ENCODE results near the gene FAM204A.
A peak's percentile ranks its signal among the peaks of the same experiment; 100 is the strongest.

The FAM204A gene

DNA sequence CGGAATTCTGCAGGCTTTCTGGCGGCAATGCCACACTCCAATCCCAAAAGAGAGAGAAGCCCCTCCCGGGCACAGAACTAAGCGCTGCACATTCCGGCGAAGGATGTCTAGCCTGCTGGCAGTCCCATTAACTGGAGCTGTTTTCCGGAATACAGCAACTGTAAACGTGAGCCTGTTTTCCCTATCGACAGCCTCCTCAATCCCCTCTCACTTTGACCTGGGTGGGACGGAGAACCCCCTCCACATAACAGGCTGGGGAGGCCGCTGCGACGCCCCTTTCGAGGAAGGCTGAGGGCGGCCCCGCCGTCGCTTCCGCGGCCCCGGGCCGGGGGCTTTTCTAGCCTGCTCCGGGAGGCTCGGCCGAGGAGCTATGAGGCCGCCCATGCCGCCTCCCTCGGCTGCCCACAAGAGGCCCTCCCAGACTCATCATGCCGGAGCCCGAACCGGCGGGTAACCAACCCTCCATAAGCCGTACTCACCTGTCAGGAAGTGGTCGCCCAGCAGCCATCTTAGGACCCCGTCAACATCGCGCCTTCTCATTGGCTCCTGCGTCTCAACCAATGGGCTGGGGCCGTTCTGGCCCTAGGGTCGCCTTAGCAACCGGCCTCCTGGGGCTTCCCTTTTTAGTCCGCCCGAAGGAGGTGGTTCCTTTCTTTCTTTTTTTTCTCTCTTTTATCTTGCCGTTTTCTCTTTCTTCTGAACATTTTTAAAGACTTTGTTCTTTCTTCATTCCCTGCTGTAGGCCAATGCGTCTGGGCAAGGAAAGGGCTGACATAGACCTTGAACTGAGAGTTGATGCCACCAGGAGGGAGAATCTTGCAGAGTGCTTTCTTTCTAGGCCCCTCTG, at the start of gene FAM204A:
Gene FAM204A (minus strand): TSS at position 534 of the 847 bp plus-strand sequence. CDS start 5,909 bp downstream, outside the sequence.
- DNase-seq (ENCODE audit: low read depth), result peak; percentile 84

DNA sequence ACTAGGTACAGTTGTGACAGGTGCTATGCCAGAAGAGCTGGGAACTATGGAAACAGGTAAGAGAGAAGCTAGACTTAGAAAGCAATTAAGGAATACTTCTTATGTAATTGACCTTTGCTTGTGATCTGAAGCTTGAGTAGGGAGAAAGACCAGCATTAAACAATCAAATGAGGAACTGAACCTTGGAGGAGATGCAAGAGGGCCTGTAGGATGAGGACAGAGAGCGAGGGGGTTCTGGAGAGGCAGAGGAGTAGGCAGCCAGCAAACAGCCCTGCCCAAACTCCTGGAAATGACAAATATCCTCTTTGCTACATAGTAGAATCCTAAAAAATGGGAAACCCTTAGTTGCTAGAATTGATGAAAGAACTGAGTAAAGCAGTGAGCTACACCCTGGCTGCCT, 41.6 kb upstream of the FAM204A start:
- DNase-seq (ENCODE audit: low read depth), result no peak

DNA sequence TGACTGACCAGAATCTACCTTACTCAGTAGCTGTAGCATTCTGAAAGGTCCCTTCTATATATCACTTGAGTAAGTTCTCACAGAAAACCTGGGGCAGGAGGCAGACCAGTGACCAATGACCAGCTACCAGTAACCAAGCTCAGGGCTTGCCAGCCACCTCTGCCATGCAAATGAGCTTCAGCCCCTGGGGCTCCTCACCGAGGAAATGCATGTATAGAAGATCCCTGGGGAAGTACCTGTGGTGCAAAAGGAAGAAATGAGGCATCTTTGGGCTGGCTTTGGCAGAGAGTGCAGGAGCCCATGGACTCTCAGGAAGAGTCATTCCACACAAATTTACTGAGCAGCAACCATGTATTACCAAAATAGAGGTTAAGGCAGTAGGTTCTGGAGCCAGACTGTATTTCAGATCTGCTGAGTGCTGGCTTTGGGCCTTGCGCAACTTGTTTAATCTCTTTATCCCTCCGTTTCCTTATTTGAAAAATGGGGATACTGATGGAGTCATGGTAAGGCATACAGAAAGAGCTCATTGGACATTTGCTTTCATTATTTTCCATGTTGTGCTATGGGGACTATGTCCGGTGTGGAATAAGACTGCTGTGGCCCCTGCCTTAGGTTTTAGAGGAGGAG, 41.1 kb upstream of the FAM204A start:
- DNase-seq (ENCODE audit: low read depth), result no peak

DNA sequence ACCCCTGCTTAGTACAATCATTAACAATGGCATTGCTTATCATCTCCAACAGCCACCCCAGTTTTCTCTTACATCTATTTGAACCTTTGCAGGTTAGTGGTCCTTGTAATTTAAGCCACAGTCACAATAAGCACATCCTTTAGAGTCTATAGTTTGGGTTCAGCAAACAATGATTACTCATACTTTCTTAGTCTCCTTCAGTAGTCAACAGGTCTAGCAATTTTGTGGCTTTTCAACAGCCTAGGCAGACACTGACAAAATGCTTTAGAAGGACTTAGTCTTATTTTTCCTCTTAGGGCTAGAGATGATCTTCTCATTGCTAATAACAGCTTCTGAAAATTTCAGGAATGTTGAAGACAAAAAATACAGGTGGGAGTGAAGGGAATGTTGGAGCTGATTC, 32.3 kb upstream of the FAM204A start:
- no peak for DNase-seq (ENCODE audit: low read depth)

DNA sequence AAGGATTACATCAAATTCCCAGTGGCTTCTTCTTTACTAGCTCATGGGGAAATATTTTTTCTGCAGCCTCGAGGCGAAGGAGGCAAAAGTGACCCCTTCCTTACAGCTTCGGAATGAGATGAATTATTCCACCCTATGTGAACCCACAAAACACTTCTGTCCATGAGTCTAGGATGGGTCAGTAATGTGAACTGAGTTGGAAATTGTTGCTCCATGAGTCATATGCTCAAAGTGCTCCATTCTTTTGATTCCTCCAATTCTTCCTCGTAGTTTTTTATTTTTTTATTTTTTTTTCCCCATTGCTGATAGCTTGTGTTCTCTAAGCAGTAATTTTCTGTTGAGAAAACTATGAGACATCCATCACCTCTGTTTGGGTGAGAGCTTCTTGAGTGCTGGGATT, 31.7 kb upstream of the FAM204A start:
- DNase-seq (ENCODE audit: low read depth), result no peak

DNA sequence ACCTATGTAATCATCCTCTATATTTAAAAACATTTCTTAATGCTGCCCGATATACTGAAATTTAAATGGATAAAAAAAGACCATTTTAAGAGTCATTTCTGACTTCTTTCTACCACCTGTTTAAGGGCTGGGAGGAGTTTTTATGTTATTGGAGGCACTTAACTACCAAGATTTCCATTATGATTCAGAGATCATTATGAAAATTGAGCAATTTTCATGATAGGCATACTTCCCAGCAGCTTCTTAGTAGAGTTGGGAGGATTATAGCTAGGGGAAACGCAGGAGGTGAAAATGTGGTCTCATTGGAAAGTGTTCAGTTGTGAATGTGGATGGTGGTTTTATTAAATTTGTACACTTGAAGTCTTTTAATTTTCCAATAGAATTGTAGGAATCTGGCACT, 28.4 kb upstream of the FAM204A start:
- DNase-seq (ENCODE audit: low read depth), result no peak

DNA sequence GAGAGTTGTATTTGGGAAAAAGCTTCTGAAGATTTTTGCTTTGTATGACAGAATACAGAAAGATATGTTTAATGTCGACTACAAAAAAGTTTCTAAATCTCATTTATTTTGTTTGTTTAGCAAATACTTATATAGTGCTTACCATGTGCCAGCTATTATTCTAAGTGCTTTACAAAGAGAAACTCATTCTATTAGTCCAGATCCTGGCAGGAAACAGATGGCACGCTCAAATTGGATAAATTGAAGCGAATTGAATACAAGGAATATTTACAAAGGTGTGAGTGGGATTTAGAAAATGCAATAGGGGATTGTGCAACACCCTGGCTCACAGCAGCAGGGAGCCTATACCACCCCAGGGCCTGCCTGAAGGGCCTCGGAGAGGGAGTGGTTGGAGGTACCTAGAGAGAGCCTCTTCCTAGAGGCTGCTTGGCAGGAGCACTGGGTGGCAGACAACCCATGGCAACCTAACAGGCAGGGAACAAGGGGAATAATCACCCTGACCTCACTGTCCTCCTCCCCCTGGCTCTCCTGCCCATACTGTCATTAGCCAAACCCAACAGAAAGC, 27.6 kb upstream of the FAM204A start:
- DNase-seq (ENCODE audit: low read depth), result no peak

DNA sequence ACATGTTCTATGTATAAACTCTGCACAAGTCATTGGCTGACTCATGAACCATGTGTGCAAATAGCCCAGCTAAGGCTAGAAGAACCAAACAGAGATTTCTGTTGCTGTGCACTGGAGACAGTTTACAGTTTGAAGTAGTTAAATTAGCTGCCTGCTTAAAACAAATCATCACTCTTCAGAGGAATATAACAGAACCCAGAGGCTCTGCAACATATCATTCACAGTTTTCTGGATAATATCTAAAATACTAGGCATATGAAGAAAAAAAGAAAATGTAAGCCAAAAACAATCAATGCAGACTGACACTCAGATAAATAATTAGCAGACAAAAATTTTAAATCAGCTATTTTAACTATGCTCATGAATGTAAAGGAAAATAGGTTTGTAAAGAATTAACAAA, 23.6 kb upstream of the FAM204A start:
- DNase-seq (ENCODE audit: low read depth), result no peak

DNA sequence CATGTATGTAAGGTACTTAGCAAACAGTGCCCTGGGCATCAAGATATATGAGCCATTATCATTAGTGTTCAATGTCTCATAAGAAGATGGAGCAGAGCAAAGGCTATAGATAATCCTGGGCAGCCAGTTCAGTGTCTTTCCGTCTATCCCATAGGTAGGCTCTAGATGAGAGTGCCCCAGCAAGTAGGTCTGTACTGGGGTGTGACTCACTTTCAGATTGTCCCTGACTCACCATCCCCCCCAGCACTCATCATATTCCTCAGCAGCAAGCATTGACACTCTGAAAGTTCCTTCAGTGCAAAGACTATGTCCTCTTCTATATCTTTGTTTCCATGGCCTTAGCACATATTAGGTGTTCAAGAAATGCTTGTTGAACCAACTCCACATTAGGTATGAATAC, 20.0 kb upstream of the FAM204A start:
- no peak for DNase-seq (ENCODE audit: low read depth)

DNA sequence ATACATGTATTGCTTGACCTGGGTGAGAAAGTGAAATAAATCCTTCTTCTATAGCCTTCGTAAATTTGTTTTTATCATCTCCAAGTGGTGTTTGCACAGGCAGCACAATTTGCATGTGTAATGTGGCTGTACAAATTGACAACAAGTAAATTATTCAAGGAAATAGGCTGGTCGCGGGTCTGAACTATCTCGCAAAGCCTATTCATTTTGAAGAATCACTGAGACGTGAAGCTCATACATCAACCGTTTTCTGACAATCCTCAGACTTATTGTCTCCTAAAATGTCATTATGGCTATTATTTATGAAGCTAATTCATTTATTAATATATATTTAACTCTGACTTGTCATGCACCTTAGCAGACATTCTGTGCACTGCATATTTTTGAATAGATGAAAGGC, 16.2 kb upstream of the FAM204A start:
- DNase-seq (ENCODE audit: low read depth), result no peak

DNA sequence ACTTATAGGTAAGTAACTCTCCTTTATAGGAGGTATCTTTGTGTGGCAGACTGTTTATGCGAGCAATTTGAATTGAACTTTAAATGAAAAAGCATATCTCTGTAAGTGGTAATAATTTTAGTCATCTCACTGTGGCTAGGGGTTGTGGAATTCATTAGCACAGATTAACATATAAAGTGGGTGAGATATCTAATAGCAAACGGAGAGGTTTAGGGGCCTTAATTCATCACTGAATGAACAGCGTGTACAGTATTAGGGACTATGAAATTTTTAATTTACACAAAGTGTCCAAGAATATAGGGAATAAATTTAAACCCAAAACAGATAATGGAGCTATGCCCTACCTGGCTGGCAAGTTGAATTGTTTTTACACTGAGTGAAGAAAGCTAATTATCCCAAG, 15.7 kb upstream of the FAM204A start:
- no peak for DNase-seq (ENCODE audit: low read depth)

DNA sequence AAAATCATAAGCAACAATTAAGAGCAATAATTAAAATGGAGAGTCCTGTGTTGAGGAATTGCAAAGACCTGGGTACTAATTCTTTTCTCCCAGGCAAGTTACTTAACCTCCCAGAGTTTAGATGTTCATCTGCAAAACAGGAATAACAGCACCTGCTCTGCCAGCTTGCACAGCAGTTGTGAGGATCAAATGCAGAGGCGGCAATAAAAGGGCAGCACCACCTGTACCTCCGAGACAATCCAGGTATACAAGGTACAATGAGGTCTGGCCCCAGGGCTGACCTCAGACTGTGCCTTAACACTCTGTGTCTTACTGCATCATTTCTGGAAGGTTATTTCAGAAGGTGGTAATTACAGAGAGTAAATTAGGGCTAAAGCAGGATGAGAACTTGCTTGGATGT, 14.5 kb upstream of the FAM204A start:
- DNase-seq (ENCODE audit: low read depth), result no peak

DNA sequence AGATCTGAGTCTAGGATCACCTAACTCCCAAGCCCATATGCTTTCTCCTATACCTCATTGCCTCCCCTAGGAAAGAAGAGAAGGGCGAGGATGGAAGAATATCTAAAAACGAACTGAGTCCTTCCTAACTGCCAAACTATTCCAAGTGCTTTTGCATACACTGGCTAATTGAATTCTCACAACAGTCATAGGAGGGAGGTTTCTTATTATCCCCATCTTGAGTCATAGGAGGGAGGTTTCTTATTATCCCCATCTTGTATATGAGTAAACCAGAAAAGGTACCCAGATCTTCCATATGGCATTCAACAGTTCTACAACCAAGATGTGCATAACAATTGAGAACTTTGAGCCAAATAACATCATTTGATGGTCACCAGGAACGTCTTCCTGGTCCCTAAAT, 13.1 kb upstream of the FAM204A start:
- DNase-seq (ENCODE audit: low read depth), result no peak

DNA sequence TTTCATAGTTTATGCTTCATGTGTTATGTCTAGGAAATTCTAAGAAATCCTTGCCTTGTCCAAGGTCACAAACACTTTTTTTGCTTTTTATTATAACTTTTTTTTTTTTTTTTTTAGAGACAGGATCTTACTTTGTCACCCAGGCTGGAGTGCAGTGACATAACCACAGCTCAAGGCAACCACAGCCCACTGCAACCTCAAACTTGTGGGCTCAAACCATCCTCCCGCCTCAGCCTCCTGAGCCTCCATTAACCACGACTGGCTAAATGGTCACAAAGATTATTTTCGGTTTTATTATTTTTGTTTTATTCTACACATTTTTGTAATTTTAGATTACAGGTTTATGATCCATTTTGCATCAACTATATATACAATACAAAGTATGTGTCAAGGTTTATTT, 7.1 kb upstream of the FAM204A start:
- no peak for DNase-seq (ENCODE audit: low read depth)

DNA sequence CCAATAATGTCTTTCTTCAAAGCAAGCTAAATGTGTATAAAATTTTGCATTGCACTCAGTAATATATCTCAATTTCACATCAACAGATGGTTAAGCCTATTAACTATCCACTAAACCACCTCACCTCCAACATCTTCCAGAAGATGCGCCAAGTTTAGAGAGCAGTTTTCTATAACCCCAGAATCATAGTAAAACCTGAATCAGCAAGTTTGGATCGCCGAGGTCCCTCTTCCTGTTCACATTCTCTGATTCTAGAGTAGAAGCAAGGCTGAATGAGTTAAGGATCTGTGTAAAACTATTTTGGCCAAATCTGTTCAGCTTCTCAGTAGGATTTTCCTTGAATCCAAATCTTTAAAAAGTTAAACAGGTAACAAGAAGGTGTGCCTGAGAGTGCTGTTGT, 1.4 kb upstream of the FAM204A start:
- DNase-seq (ENCODE audit: low read depth), result no peak

DNA sequence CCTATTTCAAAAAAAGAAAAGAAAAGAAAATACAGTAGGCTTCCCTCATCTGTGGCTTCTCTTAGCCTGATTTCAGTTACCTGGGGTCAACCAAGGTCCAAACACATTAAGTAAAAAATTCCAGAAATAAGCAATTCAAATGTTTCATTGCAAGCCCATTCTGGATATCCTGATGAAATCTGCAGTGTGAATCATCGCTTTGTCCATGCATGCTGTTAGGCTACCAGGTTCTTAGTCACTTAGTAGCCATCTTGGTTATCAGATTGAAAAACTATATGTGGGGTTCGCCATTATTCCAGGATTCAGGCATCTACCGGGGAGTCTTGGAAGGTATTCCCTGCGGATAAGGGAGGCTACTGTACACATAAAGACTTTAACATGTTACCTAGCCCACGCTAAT, 991 bp upstream of the FAM204A start:
- no peak for DNase-seq (ENCODE audit: low read depth)

DNA sequence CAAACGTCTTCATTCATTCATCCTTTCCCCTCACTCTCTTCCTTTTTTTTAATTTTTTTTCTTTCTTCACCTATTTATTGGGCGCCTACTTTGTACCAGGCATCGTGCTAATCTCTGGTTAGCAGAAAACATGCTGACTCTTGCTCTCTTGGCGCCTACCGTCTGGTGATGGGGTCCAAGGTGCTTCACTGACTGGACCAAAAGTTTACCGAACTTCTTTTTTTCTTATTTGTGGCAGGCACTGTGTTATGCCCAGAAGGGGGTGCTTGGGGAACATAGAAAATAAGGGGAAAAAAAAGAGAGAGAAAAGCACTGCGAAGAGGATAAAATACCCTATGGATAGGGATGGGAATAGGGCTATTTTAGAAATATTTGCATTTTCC, 505 bp upstream of the FAM204A start:
- no peak for DNase-seq (ENCODE audit: low read depth)

DNA sequence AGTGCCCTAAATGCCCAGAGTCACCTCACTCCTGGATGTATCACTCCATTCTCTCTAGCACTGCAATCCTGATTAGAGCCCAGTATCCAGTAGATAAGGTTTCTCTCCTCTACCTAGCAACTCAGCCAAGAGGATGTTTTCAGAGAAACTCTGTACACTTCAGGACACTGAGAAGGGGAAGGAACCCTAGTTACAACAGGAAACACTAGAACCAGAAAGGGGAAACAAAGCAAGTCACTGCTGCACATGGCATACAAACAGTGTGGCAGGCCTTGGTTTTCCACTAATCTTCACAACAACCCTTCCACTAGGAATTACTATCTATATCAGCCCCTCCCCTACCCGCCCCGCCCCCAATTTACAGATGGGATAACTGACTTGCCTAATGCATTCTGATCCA, 1.6 kb downstream of the FAM204A start:
- DNase-seq (ENCODE audit: low read depth), result no peak

DNA sequence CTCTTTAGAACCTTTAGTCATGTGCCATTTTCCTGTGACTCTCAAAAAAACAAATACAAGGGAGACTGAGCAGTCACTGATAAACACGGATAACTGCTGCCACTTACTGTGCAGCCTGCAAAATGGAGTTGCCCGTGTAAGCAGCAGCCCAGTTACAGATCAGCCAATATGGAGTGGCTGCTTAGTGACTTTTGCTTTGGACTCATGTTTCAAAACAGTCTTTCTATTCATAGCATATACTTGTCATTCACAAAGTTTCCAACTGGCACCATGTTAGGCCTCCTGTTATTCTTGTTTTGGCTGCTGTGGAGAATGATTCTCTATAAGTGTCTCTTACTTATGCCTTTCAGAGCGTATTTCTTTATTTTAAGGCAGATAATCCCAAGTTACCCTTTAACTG, 3.0 kb downstream of the FAM204A start:
- DNase-seq (ENCODE audit: low read depth), result no peak

DNA sequence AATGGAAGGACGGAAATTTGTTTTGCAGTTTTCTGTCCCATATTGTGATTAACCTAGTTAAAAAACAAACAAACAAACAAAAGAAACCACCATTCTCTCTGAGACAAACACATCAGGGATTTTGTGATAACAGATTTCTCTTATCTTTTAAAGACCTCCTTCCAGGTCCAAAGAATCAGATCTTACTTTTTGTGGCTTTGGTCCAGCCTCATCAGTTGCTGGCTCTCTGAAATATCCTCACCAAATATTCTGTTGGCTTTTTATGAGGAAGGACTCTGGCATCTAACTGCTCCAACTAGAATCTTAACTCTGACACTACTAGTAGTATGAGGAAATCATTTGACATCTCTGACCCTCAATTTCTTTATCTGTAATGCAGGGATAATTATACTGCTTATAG, 4.8 kb downstream of the FAM204A start:
- DNase-seq (ENCODE audit: low read depth), result no peak

DNA sequence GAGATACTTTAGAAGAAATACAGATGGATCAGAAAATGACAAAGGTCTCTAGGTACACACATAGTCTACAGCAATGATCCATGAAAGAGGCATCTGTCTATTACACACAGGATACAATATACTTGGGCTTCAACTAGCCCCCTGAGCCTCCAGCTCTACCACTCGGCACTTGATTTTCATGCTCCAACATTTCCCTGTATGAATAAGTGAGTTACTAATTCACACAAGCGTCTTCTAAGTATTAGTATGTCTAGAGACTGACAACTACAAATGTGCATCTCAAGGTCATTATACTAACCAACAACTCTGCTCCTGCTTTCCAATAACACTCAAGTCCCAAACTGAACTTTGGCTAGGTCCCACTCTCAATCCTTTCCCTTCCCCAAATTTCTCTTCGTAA, 8.3 kb downstream of the FAM204A start:
- DNase-seq (ENCODE audit: low read depth), result no peak

DNA sequence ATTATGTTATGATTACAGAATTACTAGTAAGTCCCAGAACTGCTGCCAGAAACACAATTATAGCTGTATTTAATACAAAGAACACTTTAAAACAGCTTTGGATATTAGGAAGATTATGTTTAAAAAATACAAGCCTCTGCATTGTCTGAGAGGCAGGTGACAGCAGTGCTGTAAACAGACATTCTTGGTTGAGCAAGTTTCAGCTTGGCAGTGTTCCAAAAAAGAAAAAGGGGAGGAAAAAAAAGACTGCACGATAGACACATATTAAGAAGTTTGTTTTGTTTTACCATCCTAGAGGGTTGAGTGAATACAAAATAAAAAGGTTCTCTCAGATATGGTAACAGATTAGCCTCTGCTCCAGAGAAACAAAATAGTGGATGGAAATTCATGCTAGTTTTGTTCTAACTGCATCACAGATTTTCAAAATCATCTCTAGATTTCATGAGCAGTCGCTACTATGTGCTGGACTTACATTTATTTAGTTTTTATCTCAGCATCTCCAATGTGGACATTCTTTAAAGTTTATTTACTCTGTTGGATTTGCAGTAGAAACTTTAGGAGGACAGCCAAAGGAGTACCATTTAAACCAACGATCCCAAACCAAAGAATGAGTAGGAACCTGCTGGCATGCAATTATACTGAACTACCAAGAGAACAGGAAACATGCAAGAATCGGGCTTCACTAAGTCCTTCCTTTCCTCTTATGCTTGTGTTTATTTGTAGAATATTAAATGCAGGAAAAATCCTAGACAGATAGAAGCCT, 9.0 kb downstream of the FAM204A start:
- no peak for DNase-seq (ENCODE audit: low read depth)

DNA sequence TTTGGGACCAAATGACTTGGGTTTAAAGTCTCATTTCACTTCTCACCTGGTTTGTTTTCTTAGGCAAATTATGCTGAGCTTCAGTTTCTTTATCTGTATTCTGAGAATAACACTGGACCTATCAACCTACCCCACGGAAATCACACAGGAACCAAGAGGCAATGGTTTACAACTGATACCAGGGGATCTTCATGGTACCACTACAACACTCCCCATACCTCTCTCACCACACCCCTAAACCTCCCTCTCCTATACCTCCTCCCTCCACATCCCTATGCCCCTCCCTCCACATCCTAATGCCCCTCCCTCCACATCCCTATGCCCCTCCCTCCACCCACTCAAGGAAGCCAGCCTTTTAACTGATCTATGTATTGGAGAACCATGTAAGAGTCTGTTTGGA, 9.9 kb downstream of the FAM204A start:
- peak; percentile 41 for DNase-seq (ENCODE audit: low read depth)

All from CMK (cell line).